GM12873 (cell line): ENCODE measurements around the gene MTNR1A.

Experiments
- TF ChIP-seq, protein P1 (sequence below): IDR thresholded peaks from 2 replicates; pipeline ENCODE4 v1.5.1; 2012; ENCODE audit warnings: low read depth, mild to moderate bottlenecking, moderate library complexity, low read length, control low read depth; ENCODE audit not compliant: insufficient read depth; ENCODE audit errors: missing control alignments

Gene MTNR1A

DNA sequence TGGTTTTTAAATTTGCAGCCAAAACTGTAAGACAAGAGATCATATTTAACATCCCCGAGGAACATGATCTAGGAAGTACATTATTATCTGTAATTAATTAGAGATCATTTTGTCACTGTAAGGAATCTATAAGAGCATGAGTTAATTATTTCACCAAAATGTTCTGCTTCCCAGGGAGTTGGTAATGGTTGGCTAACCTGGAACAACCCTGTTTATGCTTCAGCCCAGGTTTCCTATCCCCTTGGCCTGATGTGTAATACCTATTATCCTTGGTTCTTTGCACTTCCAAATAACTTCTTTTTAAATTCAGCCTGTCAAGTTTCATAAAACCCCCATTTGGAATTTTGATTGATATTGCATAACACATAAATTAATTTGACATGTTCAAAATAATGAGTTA, 6.4 kb upstream of the MTNR1A start:
- TF ChIP-seq, protein P1, sequence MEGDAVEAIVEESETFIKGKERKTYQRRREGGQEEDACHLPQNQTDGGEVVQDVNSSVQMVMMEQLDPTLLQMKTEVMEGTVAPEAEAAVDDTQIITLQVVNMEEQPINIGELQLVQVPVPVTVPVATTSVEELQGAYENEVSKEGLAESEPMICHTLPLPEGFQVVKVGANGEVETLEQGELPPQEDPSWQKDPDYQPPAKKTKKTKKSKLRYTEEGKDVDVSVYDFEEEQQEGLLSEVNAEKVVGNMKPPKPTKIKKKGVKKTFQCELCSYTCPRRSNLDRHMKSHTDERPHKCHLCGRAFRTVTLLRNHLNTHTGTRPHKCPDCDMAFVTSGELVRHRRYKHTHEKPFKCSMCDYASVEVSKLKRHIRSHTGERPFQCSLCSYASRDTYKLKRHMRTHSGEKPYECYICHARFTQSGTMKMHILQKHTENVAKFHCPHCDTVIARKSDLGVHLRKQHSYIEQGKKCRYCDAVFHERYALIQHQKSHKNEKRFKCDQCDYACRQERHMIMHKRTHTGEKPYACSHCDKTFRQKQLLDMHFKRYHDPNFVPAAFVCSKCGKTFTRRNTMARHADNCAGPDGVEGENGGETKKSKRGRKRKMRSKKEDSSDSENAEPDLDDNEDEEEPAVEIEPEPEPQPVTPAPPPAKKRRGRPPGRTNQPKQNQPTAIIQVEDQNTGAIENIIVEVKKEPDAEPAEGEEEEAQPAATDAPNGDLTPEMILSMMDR, result no peak

DNA sequence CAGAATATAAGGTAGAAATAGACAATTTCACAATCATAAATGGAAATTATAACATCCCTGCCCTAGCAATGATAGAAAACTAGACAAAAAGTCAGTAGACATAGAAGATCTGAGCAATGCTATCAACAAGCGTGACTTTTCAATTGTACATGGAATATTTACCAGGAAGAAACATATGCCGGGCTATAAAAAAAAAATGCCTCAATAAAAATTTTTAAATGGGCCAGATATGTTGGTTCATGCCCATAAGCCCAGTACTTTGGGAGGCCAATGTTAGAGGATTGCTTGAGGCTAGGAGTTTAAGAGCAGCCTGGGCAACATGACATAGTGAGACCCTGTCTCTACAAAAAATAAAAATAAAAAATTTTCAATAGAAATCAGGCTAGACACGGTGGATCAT, 5.3 kb upstream of the MTNR1A start:
- TF ChIP-seq, protein P1, result no peak

DNA sequence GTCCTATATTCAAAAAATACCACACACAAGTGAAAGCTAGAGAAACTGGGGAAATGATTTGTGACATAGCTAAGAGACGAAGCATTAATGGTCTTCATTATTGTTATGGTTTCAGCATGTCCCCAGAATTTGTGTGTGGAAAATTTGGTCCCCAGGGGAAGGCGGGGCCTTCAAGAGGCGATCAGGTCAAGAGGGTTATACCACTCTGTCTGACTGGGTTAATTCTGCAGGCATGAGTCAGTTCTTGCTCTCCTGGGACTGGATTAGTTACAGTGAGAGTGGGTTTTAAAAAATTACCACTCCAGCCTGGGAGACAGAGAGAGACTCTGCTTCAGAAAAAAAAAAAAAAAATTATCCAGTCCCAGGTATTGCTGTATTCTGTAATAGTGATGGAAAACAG, 2.1 kb upstream of the MTNR1A start:
- TF ChIP-seq, protein P1, result no peak

DNA sequence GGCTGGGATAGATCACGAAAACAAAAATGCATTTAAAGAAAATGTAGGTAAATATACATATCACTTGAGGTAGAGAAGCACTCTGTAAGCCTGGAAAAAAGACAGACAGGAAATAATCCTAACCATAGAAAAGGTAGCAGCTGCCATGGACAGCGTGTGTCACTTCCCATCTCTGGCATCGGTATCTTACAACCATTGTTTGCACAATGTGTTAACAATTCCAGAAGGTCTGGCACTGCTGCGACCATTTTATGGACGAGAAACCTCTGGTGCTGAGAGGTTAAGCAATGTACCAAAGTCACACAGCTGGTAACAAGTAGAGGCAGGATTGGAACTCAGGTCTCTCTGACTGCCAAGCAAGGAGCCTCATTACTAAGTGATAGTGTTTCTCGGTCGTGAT, 1.7 kb upstream of the MTNR1A start:
- TF ChIP-seq, protein P1, result no peak

DNA sequence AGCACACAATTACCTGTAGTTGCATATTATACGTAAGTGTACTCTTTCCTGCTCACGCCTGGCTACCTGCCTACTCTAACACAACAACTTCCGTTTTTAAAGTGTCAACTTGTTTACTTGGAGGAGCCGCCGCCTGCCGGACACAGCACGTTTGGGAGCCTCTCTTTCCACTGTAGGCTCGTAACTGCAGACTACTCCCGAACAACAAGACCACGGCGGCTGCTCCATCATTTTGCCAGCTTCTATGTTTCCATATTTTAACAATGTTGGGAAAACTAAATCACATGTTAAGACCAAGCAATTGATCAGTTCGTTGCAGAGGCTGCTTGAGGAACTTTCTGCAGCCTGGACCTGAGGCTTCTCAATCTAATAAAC, 841 bp downstream of the MTNR1A start:
- TF ChIP-seq, protein P1, result no peak

DNA sequence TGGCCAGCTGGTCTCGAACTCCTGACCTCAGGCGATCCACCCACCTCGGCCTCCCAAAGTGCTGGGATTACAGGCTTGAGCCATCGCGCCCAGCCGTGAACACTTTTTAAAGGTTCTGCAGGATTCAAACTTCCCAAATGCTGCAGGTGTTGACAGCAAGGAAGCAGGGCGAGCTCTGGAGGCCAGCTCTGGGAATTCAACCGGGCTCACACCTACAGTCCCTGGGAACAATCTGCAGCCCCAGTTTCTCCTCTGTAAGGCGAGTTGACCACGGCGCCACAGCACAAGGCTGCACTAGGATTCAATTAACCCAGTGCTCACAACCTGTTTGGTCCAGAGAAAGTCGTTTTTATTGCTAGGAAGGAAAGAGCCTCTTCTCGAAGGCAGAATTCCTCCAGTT, 1.6 kb downstream of the MTNR1A start:
- TF ChIP-seq, protein P1, result no peak

DNA sequence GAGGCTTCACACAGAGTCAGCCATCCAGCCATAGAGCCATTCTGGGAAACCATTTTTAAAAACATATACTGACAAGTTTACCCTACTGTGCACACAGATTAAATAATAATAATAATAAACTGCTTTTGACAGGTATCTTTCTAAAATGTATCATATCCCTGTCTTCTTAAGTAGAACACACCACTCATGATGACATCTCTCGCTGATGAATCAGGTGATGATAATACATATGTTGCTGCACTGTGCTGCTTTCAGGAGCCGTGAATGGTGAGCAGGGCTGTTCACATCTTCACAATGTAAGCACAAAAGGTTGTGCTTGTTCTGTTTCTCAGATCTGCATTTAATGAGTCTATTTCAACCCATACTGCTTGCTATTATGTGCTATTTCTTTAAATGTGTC, 3.5 kb downstream of the MTNR1A start:
- TF ChIP-seq, protein P1, result no peak

DNA sequence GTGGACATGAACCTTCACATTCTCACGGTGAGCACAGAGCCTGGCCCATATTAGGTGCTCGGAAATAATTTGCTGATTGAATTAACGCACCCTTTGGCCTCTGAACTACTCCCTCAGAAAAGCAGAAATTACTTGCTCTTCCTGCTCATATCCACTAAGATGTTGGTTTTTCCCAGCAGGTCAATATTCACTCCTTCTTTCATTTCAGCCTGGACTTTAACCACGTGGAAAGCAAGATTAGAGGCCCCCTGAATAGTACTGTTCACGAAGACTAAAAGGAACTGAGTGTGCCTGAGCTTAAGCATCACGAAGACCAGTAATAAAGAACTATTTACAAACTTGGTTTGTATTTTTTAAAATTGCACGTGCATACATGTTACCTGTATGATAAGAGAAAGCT, 9.9 kb downstream of the MTNR1A start:
- TF ChIP-seq, protein P1, result no peak
